NCI-H2196 (cell line): ENCODE results near the gene PNMA1.

ENCODE experiments used
- DNase-seq: peaks from one replicate; lab custom pipeline; 2025; ENCODE audit not compliant: unreplicated experiment; lab: John Stamatoyannopoulos, UW

Gene PNMA1

DNA sequence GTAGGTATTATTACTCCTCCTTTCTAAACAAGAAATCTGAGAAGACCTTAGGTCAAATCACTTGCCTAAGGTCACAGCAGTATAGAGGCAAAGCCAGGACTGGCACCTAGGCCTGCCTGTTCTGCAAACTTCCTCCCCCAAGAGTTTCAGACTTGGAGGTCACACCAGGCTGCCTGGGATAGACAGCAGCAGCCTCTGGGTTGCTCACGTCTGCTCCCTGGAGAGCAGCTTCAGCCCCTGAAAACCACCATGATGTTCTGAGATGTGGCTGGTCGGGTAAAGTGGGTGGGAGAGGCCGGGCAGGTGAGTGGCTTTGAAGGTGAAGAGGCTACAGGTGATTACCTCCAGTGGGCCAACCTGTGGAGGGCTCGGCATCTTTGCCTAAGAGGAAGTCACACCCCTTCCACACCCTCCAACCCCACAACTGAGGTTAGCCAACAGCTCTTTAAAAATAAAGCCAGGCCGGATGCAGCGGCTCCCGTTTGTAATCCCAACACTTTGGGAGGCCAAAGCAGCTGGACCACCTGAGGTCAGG is 37.0 kb upstream of the PNMA1 start:
- no peak for DNase-seq

DNA sequence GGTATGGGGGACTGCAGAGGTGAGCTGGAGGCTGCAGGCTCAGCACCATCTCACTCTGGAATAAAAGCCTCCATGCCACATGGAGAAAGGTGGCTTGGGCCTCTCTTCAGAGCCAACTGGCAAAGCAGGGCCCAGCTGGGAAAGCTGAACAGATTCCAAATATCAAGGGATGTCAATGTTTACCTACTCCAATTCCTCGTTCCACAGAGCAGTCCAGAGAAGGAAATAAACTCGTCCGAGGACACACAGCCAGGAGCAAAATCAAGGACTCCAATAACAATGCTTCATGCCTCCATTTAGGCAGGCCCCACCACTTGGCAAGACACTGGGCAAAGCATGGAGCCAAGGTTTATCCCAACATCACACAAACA is 36.3 kb upstream of the PNMA1 start:
- DNase-seq, result no peak

DNA sequence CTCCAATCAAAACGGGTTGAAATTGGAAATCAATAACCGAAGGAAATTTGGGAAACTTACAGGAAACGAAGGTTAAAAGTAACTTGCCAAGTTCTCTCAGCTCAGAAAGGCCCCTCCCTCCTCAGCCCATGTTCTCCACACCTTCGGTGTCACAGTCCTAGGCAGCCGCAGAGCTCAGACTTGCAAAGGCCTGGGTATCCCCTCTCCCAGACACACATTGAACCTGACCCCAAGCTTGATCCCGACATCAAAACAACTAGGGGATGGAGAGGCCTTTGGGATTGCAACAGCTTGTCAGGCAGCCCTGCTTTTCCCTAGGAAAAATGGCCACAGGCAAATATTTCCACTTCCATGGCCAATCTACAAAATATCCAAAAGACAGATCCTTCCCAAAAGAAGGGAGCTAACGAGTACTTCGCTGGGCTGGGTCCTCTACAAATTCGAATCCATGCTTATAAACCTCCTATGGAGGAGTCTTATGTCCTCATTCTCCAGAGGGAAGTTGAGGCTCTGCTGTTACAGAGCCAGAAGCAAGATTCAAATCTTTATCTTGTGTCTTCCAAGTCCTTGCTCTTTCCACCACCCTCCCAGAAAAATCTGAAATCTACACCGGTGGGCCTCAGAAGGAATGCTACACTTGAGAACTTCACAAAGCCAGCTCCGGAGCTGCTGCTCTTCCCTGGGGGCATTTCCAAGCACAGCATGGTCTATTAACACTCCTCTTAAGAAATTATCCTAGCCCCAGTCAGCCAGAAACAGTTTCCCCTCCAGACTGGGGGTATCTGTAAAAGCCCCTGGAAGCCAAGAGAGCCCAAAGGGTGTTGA is 35.7 kb upstream of the PNMA1 start:
- no peak for DNase-seq

DNA sequence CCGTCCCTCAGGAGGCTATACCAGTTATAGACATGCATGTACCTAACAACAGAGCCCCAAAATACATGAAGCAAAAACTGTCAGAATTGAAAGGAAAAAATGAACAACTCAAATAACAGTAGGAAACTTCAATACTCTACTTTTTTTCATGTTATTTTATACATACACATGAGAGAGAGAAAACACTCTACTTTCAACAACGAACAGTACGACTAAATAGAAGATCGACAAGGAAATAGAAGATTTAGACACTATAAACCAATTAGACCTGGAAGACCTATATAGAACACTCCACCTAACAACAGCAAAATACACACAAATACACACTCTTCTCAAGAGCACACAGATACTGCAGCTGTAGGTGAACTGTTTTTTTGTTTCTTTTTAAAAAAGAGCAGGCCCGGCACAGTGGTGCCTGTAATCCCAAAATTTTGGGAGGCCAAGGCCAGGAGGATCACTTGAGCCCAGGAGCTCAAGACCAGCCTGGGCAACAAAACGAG is 34.7 kb upstream of the PNMA1 start:
- no peak for DNase-seq

DNA sequence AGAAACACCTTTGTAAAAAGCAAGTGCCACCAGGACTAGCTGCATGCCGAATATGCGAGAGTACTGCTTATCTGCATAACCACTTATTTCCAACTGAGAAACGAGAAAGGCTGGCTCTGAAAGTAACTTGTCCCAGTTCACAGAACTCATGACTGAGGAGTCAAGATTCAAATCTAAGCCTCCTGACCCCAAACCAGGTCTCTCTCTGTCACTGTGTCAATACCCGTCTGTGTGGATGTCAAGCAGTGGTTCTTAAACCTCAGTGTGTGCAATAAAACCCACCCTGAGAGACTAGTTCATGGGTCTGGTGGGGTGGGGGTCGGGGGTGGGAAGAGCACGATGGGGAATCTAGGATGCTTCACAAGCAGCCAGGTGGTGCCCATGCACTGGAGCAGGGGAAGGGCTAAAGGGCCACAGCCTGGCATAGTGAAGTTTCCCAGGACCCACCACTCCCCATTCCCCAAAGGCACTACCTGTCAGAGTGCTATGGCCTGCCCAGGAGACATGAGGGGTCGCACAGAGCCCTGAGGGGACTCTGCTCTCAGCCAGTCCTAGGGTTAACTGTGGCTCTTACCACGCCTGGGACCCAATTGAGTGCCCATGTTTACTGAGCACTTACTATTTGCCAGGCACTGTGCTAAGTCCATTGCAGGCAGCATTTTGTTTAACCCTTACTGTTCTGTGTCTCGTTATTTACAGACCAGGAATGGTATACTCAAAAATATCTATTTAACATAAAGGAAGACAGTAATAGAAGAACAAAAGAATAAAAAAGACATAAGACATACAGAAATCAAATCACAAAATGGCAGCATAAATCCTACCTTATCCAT is 33.4 kb upstream of the PNMA1 start:
- no peak for DNase-seq

DNA sequence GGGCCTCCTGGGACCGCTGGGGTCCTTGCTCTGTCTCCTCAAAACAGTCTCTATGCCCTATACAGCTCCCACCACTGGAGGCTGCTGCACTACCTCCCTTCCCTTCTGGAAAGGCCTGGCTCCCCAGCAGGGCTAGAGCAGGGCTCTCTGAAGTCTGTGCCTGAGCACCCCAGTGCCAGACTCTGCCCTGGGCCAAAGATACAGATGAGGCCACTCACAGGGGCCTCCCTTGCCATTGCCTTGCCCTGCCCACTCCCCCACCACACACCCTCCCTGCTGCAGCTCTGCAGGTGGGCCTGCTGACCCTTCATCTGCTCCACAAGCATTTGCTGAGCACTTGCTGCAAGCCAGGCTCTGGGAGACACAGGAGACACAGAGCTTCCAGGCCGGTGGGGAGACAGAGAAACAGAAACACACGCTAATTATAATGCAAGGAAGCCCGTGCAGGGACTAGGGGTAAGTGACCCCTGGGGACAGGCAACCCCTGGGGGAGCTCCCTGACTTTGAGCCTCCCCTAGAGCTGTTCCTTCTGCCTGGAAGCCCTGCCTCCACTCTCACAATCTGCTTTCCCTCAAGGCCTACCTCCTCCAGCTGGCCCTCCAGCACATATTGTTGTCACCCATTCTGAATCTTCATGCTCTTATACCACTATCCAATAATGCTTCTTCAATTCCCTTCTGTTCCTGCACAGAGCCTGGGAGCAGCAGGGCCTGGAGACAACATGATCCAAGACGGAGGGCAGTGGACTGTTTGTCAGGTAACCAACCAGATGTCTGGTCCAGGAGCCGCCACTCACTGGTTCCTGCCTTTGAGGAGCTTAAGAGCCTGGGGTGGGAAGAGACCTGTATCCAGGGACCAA is 32.6 kb upstream of the PNMA1 start:
- DNase-seq, result no peak

- DNase-seq, result no peak
Measured at GRCh38 chr14:73745571-73746519, 31.7 kb upstream of the PNMA1 start.

- DNase-seq, result no peak
Measured at GRCh38 chr14:73744874-73745529, 30.8 kb upstream of the PNMA1 start.

DNA sequence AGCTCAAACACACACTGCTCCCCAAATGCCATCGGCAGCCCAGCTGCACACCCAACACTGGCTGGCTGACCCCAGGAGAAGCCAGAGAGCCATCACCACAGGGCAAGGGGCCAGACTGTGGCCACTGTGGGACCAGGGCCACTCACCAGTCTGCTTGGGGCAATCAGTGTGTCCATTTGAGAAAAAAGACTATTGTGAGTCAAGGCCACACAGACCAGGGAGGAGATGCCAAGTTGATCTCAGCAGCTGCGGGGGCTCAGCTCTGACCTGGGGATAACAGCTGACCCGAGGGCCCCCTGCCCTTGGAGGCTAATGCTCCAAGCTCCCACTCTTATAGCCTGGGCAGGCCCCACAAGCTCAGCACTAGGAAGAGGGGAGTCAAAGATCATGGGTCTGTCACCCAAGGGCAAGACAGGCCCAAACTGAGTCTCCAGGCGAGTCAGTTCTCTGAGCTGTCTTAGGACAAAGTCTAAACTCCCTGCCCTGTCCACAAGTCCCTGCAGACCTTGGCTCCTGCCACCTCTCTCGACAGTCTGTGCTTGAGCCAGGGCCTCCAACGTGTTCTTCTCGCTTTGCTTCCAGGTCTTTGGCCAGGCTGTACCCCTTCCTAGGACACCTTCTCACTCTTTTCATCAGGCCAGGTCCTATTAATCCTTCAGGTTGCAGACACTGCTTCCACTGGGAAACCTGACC is 30.1 kb upstream of the PNMA1 start:
- DNase-seq, result no peak

DNA sequence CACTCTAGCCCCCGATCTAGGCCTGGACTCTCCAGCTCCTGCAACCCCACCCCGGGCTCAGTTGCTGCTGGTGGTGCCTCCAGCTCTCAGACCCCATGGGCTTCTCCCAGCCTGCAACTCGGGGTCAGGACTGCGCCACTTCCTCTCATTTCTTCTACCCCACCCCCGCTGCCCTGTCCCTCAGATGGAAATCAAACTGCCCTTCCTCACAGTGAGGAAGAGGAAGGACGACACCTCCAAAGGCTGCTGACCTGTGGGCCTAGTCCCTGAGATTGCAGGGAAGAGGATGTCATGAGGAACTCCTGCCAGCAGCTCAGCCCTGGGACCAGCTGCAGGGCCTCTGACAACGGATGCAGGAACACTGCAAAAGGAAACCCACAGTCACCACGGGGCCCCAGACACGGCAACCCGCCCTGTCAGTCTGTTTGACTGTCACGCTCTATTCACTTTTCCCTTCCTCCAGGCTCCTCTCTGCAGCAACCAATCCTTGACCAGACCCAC is 29.3 kb upstream of the PNMA1 start:
- no peak for DNase-seq

GRCh38 chr14:73742520-73743238 is 28.5 kb upstream of the PNMA1 start:
- DNase-seq, result no peak

- DNase-seq, result no peak
Measured at GRCh38 chr14:73741876-73742519, 27.8 kb upstream of the PNMA1 start.

GRCh38 chr14:73741386-73741875 is 27.2 kb upstream of the PNMA1 start:
- DNase-seq, result no peak

DNA sequence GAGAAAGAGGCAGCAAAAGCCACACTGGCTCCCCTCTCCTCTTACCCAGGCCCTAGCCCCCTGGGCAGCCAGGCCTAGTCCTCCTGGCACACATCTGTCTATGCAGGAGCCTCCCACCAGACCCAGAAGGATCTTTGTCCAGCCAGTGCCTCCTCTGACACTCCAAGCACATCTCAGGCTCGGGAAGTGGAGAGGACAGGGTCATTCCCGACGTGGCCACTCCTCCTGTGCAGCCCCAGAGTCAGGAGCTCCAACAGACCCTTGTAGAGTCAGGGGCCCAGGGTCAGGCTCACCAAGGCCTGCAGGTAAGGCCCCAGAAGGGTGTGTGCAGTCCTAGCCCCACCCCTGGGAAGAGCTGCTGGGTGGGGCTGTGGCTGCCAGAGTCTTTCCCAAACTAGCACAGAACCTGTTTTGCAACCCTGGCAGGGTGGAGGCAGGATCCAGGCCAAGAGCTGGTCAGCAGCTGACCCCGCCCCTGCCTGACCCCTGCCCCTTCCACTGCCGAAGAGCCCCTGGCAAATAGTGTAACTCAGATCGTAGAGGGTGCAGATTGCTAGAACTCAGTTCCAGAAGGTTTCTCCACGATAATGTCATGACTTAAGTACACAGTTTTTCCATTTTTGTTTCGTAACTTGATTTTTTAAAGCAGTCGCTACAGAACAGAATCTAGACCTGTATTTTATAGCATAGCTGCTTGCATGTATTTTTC is 26.6 kb upstream of the PNMA1 start:
- DNase-seq, result peak; percentile 43

DNA sequence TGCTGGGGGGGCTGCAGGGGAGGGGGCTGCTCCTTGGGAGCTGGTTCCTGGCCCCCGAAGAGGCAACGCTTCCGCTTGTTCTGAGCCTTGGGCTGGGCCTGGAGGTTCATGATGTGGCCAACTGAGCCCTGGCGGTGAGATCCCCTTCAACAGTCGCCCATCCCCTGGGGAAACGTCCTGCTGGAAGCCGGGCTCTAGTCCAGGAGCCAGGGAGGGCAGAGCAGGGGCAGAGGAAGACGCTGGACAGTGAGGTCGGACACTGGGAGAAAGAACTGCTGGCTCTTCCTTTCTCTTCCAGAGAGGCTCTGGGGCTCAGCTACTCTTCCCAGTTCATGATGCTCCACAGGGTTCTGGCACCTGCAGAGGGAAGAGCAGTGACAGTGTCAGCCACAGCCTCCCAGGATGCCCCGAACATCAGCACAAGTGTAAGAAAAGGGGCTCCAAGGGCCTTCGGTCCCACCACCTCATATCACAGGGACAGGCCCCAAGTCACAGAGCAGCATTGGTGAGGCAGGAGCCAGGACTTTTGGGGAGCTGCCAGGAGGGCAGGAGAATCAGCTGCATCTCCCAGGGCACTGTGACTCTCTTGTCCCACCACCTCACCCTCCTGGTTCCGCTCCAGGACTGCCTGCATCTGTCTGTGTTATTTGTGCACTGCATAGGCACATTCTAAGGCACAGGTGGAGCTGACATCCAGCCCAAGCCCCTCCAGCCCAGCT is 25.9 kb upstream of the PNMA1 start:
- no peak for DNase-seq
